ENCODE results near the gene PLCB1.

DNA sequence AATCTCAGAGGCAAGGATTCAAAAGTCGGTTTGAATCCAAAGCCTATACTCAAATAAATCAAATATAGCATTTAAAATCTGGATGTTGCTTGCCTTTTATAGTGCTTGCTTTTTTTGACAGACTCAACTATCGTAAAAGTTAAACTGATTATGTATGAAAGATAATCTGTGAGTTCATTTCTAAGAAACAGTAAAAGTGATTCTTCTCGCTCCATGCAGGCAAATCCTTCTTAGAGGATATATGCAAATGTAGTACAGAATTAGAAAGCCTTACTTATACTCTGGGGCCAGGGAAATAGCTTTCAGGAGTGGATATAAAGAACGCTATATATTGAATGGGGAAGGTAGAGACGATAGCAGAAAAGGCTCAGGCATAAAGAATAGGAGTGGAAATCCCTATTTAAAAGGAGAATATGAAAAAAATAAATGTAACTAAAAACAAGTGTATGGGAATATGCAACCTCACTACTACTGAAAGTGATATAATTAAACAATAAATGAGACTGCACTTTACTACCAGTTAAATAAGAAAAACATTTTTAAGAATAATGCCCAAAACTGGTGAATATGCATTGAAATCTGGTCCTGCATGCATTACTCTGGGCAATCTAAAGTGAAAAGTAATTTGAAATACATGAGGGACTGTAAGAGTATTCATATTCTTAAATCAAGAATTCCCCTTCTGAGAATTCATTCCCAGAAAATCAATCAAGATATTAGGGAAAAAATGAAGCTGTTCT, 575.1 kb downstream of the PLCB1 start:
- TF ChIP-seq GATA3 (IDR thresholded peaks at IDR 0.05; ENCODE audit: low read depth, low read length) (no peak), GATA2 (IDR thresholded peaks at IDR 0.05; ENCODE audit: low read depth, low read length) (no peak)
